Stimulated activated CD8-positive, alpha-beta memory T cell treated with anti-CD3 and anti-CD28 coated beads, Interleukin-2, amount 100 ng/mL, for 1 hour (primary cell): ENCODE data around the gene FIGN.

ENCODE experiments used
- DNase-seq, 2 donors: peaks; one replicate each; pipeline ENCODE4 v3.0.0-alpha.2; 2020; ENCODE audit warnings: low read depth in 2 of 2

FIGN gene

DNA sequence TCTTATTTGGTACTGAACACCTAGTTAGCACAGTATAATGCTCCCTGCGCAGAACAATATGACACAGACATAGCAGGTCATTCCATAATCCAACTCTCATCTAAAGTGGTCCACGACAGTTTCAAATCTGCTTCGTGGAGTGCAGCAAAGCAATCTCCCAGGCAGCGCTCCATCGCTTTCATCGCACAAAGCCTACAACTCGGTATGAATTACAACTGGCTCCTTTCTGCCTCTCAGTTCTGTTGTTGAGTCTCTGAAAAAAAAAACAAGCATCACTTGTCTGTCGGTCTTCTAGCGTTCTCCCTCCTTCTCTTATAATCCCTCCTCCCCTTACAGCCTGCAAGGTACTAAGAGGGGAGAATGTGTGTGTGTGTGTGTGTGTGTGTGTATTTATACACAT lies 123.5 kb downstream of the FIGN start:
- no peak for DNase-seq

DNA sequence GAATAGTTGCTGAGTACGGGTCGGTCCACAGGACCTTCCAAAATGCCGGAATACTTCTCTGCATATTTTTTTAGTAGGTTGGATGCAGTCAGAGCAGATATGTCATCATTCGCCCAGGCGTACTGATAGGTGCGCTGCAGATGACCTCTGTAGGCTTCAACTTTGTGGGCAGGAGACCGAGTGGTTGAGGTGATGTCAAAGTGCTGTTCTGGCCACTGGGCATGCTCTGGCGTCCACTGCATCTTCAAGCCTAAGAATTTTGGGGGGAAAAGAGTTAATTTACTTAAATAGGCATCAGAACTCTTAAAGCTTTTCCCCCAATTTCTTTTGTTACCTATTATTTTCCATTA lies 124.3 kb downstream of the FIGN start:
- DNase-seq: no peak

DNA sequence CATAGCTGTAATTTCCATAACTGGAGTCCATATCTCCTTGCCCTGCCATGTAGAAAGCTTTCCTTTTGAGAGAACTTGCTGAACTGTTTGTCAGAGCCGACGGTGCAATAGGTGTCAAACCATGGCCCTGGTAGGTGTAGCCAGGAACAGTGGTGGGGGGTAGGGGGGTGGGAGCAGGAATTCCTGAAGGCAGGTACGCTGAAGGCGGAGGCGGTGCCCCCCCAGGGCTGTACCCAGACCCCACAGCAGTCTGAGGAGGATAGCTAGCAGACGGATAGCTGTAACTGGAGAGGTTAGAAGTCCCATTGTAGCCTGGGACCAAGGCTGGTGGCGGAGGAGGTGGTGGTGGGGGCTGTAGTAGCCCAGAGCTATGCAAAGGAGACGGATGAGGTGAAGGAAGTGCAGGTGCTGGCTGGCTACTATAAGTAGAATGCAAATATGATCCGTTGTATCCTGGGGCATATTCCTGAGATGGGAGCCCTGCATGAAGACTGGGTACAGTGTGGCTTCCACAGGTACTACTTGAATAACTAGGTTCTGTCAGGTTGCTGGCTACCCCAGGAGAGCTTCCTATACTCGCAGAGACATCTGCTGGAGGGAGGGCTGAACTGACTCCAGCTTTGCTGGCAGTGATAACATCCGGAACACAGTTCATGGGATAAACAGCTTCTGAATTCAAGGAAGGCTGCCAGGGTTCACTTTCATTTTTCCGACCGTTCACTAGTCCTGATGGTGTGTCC lies 124.8 kb downstream of the FIGN start:
- DNase-seq: no peak

- DNase-seq: no peak
Measured at GRCh38 chr2:163607630-163608029, 128.2 kb downstream of the FIGN start.

- no peak for DNase-seq
Measured at GRCh38 chr2:163606878-163607277, 128.9 kb downstream of the FIGN start.

- no peak for DNase-seq
Measured at GRCh38 chr2:163605779-163606178, 130.0 kb downstream of the FIGN start.

DNA sequence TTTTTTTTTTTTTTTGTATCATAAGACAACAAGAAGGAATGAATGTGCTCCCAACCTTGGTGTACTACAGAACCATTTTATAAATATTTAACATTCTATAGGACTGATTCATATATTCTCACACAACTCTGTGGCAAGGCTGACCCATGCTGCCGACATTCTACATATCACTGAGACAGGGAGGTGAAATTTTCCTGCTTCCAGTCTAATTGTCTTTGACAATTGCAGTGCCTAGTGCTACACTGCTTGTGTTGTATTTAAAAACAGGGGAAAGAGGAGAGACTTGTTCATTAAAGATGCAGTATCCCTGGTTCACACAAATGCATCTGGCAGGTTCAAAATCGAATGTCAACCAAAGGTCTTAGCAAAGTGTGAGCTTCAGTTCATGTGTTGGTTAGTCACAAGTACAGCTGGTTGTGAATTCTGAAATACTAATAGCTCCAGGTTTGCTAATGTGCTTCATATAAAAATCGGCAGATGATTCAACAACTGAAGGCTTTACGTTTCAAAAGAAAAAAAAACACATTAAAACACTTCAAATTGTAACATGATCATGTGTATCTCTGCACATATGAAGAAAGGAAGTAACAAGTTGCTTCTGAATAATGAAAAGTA lies 130.8 kb downstream of the FIGN start:
- DNase-seq: no peak

GRCh38 chr2:163602196-163602595 lies 133.6 kb downstream of the FIGN start:
- DNase-seq: no peak

- no peak for DNase-seq
Measured at GRCh38 chr2:163601377-163601776, 134.4 kb downstream of the FIGN start.

DNA sequence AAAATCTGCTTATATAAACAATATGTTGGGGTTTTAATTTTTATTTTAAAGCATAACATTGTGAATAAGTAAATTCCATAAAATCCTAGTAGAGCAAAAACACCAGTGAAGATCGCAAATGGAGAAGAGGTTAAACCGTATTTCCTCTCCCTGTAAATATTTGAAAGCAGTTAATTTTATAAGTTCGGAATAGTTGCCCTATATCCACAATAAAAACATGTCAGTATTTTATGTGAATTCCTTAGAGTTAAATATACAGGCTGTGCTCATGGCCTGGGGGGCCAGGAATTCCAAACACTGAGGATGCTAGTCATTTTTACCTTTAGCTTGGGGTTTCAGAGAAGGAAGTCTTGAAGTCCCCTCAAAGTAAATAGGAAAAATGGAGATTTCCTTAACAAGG lies 135.0 kb downstream of the FIGN start:
- no peak for DNase-seq

DNA sequence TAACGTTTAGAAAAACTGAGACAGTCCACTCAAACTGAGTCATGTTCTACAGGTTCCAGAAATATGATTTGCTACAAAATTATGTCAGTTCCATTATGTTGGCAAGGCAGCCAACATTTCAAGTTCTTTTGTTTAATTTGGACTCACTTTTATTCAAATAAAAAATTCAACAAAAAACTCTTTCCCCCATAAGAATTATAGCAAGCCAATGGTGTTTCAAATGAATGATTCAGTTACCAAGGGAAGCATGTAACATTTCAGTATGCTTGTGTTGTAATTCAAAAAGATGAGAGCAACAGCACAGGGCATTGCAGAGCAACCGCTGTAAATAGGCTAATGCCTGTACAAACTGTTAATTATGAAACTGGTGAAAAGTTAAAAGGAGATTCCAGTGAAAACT lies 140.8 kb downstream of the FIGN start:
- DNase-seq: no peak

GRCh38 chr2:163594497-163594896 lies 141.3 kb downstream of the FIGN start:
- no peak for DNase-seq

GRCh38 chr2:163593982-163594381 lies 141.8 kb downstream of the FIGN start:
- DNase-seq: no peak

- DNase-seq: no peak
Measured at GRCh38 chr2:163592954-163593622, 142.7 kb downstream of the FIGN start.

- no peak for DNase-seq
Measured at GRCh38 chr2:163591461-163591860, 144.3 kb downstream of the FIGN start.

DNA sequence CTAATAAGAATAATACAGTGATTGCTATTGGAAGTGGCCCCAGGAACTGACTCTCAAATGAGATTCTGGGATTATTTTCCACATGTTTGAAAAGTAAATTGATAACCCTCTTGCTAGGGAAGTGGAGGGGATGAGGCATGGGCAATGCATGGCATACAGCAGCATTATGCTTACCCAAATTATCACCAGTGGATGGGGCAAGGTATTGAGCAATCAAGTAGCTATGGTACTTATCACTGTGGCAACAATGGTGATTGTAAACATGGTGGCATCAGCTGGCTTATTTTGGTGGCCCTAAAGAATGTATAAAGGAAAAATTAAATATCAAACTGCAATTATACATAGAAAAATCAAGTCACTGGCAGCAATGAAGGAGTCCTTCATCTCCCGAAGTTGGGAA lies 155.1 kb downstream of the FIGN start:
- DNase-seq: no peak

DNA sequence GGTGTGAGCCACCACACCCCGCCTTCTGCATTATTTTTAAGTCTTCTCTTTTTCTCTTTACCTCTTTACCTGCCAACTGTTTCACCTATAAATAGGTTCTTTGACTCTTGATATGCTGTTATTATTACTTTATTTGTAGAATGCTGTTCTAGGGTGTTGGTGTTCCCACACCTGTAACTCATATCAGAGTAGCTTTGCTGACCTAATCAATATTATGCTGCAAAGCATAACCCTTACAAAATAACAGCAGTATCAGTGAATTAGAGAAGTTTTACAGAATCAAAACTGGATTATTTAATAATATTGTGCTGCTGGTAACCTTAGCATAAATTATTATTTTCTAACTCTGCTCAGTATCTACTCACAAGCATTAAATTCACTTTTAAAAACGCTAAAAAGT lies 161.5 kb downstream of the FIGN start:
- DNase-seq: no peak

DNA sequence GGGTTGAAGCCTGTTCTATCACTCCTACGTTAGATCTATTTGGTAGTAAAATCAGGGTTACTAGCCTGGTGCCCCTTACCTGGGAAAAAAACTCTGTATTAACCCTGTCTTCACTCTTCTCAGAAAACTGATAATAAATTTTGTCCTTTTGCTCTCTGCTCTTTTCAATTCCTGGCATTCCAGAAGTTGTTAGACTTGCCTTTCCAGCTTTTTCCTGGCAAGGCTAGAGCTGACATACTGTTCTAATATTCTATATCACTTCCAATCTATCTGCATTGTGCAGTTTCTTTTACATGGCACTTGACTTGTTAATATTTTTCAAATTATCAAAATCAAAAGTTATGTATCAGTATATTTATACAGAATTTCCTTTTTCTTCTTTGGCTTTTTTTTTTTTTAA lies 162.2 kb downstream of the FIGN start:
- DNase-seq: no peak

DNA sequence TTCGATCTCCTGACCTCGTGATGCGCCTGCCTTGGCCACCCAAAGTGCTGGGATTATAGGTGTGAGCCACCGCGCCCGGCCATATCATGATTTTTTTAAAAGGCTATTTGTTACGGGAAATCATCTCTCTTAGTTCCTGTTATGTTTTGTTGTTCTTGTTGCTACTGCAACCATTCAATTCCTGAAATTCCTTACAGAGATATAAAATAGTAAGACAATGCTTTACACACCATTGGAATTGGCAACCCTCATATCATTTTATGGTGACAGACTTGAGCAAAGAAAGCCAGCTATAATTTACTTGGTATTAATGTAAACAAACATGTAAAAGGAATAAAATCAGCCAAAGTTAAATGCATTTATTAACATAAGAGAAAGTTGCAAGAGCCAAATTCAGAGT lies 163.0 kb downstream of the FIGN start:
- DNase-seq: no peak

DNA sequence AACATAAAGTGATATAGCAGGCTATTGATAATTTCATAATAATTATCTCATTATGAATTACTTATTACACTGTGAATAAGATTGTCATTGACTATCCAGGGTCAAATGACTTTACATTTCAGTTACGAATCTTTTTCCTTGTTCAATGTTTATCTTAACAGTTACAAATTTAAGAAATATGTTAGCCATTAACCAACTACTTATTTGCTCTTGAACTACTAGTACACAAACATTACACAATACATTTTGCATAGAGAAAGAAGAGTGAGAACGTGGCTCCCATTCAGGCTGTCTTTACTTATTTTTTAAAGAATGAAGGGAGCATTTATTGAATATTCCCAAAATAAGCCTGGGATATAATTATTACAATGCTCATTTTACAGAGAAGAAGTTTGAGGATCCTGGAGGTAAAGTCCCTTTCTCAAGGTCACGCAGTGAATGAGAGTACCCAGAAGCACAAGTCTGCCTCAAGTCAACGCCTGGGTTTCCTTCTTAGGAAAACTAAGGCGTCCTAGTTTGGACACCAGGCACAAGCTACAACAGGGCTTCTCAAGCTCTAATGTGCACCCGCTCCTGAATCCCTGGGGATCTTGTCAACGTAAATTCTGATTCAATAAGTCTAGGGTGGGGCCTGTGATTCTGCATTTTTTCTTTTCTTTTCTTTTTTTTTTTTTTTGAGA lies 164.2 kb downstream of the FIGN start:
- DNase-seq: no peak

- DNase-seq: no peak
Measured at GRCh38 chr2:163570391-163570790, 165.4 kb downstream of the FIGN start.

GRCh38 chr2:163565192-163565591 lies 170.6 kb downstream of the FIGN start:
- no peak for DNase-seq

- DNase-seq: no peak
Measured at GRCh38 chr2:163564236-163564635, 171.6 kb downstream of the FIGN start.
